Activated CD4-positive, alpha-beta T cell treated with anti-CD3 and anti-CD28 coated beads for 48 hours (primary cell): Measurements from ENCODE around the gene CLSTN1.
A peak's percentile ranks its signal among the peaks of the same experiment; 100 is the strongest.

Experiments used
- DNase-seq: peaks from one replicate; pipeline ENCODE4 v3.0.0-alpha.2; 2020

Gene CLSTN1

DNA sequence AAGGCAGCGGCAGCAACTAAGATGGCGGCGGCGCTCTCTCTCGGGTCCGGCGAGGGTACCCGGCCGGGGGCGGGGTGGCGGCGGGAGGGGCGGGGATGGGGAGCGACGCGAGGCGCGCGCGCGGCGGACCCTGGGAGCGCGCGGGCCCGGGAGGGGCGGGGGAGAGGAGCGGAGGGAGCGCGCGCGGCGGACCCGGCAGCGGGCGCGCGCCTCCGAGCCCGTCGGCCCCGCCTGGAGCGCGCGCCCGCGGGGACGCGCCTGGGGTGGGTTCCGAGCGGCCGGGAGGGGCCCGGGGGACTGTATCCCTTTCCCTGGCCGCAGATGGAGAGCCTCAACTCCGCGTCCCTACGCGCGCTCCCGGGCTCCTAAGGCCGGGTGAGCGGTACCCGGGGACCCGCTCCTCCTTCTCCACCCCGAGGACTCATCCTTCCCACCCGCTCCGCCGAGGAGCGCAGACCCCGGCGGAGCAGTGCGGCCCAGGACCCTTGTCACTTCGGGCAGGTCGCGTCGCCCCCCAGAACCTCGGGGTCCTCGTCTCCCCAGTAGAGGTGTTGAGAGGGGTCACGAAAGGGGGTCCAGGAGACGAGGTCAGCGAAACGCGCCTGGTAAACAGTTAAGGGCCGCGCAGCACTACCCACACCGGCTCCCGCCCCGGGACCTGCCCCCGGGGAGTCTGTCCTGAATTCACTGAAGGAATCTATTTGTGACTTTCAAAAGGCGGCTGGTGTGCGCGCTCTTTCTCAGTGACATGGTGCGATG lies at the start of gene CLSTN1:
TSS of gene CLSTN1 (minus strand) at position 23 of the 759 bp plus-strand sequence. CDS start 232 bp downstream, outside the sequence.
- peak; percentile 93 for DNase-seq

DNA sequence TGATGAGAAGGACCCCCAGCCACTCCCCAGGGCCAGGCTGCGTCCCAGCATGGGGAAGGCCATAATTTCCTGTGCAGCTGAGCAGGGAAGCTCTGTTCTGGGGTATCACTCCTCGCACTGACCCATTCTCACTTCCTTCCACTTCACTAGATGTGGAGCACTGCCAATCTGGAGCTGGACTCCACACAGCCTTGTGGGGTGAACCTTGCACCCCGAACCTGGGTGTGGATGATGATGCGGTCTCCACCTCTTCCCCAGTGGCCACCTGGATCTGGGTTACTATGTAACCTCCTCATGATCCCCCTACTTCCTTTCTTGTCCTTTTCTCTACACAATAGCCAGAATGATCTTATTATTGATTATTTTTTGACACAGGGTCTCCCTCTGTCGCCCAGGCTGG lies 49.6 kb upstream of the CLSTN1 start:
- no peak for DNase-seq

DNA sequence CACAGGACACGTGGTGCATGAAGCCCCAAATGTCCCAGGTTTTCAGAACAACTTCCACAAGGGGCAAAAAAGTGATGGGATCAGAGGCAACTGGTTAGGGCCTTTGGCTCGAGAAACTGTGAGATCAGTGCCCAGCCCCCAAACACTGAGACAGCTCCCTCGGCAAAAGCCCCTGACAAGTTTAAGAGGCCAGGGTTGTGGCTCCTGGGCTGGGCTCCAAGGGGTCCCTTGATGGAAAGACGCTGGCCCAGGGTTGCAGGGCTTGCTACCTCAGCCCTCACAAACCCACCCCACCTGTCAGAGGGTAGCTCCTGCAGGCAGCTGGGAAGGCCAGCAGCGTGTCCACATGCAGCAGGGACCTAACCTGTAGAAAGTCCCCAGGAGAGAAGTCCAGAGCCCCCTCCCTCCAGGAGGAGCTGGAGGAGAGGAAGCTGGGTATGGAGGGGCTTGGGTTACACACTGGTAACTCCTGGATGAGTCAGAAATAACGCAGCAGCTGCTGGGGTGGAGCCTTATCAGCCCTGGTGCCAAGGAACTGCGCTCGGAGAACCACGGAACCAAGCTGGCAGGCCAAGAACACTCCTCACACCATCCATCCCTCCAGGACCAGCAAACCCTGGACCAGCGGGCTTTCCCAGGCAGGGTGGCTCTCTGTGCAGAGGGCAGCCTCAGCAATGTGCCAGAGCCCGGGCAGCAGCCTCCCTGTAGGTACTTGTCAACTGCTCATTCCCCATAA lies 48.8 kb upstream of the CLSTN1 start:
- no peak for DNase-seq

DNA sequence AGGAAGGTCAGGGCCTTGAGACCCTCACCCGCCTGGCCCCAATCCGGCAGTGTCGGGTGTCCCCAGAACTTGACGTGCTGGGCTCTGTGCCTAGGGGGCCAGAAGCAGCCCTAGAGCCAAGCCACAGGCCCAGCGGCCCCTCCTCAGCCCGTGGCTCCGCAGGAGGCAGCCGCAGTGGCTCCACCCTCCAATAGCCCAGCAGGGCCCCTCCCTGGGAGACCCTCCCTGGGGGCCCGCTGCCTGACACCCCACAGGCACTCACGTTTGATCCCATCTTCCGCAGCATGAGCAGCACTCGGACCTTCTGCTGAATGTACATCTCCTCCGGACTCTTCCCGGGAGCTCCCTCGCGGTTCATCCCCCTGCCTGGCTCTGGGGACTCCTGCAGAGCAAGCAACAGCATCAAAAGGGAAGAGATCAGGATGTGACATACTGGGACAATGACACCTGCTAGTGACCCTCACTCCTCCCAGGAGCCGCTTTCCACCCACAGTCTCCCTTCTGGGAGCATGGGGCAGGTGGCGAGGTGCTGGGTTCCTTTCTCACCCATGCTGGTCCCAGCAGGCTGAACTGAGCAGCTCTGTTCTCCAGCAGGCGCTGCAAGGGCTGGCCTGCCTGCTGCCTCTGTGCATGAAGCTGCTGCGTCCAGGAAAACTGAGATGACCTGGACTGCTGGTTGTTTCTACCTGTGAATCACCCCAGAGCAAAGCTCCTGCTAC lies 48.1 kb upstream of the CLSTN1 start:
- DNase-seq, result no peak

DNA sequence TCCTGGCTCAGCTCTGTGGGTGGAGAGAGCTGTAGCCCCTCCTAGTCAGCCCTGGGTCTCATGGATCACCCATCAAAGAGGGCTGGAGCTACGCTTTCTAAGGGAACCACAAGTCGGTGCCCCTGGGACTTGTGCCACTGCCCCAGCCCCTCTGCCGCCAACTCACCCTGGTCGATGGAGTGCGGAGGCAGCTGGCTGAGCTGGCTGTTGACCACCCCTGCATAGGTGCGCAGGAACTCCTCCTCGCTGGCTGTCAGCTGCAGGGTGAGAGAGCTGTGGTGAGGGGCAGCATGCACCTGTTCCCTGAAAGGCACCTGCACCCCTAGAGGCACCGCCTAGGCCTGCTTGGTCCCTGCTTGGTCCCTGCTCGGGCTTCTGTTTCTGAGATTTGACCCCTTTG lies 47.3 kb upstream of the CLSTN1 start:
- no peak for DNase-seq

DNA sequence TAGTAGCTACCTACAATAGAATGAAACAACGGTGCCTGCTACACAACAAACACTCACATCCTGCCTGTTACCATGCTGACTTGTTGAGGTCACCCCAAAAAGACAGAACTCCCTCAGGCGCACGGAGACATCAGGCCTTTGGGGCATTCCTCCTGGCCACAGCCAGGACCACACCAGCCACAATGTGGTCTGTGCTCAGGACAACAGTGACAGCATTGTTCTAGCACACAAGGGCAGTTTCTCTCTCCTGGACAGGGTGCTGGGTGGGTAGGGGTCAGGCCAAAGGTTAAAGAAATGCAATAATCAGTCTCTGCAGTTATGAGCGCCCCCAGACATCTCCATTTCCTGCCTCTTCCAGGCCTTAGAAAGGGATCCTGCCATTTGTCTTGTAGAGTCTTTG lies 46.8 kb upstream of the CLSTN1 start:
- no peak for DNase-seq

DNA sequence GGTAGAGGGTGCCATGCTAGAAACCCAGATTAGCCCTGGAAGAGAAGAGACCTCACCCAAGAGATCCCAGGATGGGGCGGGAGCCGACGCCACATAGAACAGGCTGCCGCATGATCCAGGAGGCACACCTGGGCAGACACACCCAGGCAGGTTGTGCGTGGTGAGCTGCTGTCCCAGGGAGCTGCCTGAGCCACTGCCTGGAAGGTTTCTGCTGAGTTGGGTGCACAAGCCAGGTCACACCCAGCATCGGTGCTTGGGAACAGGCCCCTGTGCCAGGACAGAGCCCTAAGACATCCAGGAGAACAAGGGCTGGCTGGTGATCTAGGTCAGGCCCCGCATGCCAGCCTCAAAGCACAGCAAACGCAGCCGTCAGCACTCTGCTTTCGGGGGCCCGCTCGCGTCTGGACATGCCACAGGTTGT lies 46.1 kb upstream of the CLSTN1 start:
- no peak for DNase-seq

DNA sequence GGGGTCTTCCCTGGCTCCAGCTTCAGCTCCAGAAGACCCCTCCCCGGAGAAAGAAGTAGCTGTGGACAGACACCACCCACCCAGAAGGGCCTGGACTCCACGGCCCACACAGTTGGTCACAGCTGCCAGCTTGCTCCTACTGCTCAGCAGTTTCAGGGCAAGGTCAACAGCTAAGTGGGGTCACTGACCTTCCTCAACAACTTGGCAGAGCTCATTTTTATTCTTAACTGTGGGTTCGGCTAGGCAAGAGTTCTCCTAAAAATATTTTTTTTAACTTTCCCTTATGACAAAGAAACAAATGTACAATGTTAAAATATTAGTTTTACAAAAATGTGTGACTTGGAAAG lies 44.5 kb upstream of the CLSTN1 start:
- DNase-seq, result no peak

DNA sequence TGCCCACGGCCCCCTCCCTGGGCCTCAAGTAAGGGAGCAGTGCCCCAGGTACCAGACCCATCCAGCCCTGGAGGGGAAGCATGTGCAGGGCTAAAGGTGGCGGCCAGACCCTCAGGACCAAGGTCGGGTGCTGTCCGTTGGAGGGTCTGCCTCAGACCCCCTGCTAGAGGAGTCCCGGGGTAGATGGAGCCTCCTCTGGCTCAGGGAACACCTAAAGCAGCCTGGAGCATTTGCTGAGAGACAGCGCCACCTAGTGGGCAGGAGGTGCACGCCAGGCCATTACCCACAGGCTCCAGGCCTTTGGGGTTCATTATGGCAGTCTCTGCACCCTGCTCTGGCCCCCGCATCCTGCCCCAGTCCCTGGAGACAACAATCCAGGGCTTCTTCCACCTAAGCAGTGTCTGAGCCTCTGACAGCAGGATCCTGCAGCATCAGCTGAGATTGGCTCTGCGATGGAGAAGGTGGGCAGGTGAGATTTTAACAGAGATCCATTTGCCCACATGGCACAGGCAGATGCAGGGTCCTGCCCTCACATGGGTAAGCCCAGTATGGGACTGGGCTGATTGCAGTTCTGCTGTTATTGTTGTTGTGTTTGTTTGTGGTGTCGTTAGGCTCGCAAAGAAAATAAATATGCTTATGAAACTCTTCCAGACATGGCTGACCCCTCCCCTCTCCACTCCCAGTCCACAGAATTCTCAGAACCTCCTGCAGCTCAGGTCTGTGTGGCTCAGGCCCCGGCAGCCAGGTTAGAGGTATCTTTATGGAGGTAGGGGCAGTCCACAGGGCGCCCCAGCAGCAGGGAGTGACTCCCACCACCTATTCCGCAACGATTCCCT lies 43.9 kb upstream of the CLSTN1 start:
- peak; percentile 91 for DNase-seq

DNA sequence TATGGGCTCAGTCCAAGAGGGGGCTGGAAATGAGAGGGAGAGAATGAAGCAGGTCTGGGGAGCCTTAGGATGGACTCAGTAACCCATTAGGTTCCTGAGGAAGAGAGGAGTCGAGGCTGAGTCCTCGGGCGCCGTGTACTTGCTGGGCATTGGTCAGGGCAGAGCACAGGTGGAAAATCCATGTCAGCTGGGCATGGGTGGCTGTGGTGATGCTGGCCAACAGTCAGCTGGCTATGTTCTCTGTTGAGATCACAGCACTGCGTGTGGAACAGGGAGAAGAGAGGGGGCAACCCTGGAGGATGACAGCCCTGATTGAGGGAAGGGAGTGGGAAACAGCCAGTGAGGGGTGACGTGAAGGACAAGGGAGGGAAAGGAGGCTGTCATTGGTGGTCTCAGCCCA lies 43.1 kb upstream of the CLSTN1 start:
- no peak for DNase-seq

DNA sequence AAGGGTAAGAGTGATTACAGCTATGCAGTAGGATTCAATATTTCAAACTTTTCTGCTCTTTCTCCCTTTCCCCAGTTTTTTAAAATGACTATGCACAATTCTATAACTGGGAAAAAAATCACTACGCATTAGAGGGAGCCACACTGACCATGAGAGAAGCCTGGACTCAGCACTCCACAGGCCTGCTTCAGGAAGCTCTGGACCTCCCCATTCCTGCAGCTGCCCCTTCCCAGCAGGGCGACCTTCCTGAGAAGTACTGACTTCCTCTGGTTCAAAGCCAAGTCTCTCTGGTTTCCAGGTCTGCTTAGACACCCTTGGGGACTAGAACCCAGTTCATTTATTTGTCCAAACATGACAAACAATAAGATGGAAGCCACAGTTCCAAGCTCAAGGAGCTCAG lies 42.0 kb upstream of the CLSTN1 start:
- no peak for DNase-seq

DNA sequence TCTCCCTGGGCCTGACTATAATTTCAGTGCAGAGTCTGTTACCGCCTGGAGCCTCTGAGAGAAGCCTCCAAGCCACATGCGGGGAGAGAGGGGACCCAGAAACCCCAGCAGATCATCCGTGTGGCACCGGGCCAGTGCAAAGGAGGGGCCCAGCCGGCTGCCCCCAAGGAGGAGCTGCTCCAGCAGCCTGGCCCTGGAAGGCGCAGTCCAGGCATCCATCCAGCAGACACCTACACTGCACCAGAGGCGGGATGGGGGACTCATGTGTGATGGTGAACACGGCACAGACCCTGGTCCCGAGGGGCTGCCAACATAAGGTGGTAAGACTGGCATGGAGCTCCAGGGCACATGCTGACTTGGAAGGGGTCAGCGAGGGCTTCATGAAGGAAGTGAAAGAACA lies 39.6 kb upstream of the CLSTN1 start:
- no peak for DNase-seq

DNA sequence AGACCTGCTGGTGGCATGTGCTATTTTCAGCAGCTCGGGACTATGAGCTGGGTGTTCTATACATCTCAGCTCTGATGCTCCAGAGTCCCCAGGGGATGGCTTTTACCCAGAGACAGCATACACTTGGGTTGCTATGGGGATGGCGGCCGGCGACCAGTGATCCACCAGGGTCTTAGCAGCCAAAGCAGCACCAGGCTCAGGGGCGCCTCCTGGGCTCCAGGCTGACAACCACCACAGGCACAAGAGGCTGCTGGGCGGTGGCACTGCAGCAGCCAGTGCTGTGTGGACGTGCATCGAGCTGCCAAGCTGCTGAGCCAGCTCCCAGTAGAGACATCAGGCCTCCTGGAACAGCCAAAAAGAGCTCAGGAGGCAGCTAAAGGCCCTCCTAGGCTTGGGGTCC lies 37.6 kb upstream of the CLSTN1 start:
- no peak for DNase-seq

DNA sequence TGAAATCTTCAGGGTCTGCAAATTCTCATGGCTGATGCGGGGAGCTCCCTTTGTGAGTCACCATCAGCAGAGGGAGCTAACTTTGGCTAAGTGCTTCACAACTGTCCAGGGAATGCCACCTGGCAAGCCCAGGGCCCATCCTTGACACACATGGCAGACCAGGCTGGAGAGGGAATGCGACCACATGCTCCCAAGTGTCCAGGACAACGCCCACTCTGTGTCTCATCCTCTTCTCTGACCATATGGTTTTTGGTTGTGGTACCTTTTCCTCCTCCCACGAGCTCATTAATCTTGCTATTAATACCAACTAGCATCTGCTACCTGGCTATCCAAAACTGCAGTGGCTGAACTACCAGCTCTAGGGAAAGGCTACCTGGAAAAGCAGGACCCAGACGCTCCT lies 37.1 kb upstream of the CLSTN1 start:
- no peak for DNase-seq

DNA sequence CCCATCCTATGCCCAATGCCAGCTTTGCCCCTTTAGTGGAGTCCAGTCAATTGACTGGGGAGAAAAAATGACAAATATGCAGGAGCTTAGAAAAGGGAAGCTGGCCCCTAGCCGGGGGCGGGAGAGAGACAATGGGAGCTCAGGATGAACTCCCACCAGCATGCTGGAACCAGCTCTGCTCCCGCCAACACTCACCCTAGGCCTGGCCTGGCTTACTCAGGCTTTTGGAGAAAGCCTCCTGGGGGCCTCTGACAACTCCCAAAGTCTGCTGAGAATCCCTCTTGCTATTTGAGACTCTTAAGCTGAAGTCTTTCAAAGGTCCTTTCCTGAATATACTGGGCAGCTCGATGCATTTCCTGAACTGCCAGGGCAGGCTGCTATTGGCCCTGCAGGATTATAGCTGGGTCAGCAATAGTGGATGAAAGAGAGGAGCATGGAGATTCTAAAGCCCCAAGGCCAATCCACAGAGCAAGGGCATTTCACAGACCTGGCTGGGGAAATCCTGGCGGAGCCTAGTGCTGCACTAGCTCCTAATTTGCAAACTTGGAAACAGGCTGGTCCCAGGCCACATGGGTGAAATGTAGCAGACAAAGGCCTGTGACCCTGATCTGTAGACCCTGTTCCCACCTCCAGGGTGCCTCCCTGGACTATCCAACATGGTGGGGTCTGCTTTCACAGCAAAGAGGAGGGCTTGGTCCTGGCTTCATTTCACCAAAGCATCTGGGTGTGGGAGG lies 35.7 kb upstream of the CLSTN1 start:
- no peak for DNase-seq

DNA sequence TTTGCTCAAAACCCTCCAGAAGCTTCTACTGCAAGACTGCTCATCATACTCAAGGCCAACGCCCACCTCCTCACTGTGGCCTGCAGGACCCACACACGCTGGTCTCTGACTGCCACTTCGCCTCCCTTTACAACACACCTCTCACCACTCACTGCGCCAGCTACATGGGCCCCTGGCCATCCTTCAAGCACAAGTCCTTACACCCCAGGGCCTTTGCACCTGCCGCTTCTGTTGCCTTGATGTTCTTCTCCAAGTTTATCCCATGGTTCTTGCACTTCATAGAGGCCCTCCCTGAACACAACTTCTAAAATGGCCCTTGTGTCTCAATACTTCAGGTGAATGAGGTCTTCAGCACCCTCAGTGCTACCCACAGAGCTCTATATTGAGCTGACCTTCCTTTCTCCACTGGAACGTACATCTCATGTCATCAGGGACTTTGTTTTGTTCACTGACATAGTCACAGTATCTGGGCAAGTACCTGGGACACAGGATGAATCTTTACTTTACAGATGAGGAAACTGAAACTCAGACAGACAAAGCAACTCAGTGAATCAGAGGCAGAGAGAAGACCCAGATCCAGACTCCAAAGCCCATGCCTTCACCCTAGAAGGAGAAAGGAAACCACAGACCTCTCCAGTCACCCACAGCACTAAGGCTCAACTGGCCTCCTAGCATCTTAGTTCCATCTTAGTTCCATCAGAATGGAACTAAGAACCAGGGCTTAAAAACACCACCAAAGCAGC lies 34.7 kb upstream of the CLSTN1 start:
- DNase-seq, result peak; percentile 30

DNA sequence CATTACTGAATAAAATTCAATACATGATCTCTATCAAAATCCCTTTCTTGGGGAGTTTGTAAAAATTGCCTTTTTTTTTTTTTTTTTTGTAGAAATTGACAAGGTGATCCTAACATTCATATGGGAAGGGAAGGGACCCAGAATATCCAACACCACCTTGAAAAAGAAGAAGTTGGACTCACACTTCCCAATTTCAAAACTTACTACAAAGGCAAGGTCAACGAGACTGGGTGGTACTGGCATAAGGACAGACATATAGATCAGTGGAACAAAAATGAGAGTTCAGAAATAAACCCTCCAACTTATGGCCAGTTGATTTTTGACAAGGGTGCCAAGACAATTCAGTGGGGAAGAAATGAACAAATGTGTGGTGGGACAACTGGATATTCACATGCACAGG lies 31.4 kb upstream of the CLSTN1 start:
- DNase-seq, result no peak

DNA sequence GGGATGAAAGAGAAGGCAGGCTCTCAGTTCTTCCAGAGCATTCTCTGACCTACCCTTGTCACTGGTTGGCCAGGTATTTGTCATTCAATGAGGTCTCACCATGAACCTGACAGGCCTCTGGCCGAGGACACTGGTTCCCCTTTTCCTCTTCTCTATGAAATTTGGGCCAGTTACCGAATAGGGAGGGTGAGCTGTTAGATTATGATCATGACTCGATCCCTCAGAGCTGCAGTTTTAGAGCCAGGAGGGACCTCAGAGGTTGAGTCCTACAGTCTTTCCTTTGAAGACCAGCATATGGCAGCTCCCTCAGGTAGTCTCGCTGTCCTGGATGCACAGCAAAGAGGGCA lies 29.5 kb upstream of the CLSTN1 start:
- no peak for DNase-seq

DNA sequence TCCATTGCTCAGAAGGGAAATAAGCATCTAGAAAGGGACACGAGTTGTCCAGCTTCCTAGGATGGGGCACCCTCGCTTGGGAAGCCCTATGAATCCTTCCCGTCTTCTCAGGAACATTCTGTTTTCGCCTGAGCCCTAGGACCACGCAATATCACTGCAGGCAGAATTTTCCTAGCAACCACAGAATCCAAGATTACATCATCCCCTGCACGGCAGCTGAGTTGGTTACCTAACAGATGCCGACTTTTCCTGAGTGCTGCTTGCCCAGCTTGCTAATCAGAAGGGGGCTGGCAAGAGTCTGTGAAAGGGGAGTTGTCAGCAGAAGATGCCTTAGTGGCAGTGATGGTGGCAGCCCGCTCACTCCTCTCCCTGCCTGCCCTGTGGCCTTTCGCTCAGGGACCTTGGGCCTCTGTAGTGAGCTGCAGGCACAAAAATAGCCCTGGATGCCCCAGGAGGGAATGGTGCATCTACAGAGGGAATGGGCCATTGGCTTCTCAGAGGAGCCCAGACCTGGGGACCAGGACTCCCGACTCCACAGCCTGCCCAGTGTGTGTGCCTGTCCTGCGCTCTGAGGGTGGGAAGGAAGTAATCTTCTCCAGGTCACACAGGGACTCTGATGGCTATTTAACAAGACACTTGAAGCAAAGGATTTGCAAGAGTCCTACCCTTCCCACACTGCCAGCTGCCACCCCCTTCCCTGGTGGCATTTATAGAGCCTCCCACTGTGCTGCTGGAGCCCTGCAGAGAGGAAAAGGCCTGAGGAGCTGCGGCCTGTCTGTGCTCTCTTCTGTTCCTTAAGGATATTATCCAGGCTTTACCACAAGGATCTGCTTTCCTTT lies 28.9 kb upstream of the CLSTN1 start:
- DNase-seq, result no peak

DNA sequence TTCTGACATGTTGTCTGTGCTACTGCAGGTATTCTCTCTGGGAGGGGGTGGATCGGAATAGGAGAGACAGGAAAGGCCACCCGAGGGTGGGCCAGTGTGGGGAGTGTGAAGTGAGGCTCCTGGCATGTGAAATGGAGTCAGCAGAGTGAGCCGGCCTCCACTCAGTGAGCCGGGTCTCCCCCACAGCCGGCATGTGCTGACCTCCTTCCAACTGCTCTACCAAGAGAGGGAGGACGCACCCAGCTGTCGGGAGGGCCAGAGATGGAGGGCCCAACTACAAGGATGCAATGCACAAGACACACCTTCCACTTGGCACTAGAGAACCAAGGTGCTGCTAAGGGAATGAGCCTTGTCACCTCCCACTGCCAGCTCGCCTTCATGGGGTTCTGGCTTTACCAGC lies 28.2 kb upstream of the CLSTN1 start:
- DNase-seq, result no peak
